ENCODE data around the gene ARHGAP21.

Gene ARHGAP21

GRCh38 chr10:24579448-24579847 lies 144.2 kb downstream of the ARHGAP21 start:
- in situ Hi-C loops (cut with MboI; ENCODE audit: low pct_unique_long_range_greater_than_20kb, low sequenced_read_pairs, unreplicated experiment) = no loop called here

DNA sequence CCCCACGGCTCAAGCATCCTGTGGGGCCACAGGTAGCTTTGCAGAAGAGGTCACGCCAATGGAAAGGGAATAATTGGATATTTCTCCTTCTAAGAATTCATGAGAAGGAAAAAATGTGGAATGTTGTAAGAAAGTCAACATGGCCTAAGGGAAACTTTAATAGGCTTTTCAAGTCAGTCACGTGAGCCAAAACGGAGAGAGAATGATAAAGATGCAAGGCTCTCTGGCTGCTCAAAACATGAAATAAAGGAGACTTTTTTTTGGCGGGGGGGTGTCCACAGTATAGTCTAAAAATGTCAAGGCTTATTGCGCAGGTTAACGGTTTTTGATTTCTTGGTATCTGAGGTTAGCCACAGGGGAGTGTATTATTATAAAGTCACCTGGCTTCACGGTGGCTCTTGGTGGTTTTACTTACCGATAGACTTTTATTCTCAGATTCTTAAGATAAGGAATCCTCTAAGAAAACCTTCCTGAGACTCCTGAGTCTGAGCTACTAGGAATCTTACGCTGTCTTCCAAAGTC lies 148.1 kb downstream of the ARHGAP21 start:
- in situ Hi-C loops (cut with MboI; ENCODE audit: low pct_unique_long_range_greater_than_20kb, low sequenced_read_pairs, unreplicated experiment) = no loop called here
- TF ChIP-seq, protein P1, sequence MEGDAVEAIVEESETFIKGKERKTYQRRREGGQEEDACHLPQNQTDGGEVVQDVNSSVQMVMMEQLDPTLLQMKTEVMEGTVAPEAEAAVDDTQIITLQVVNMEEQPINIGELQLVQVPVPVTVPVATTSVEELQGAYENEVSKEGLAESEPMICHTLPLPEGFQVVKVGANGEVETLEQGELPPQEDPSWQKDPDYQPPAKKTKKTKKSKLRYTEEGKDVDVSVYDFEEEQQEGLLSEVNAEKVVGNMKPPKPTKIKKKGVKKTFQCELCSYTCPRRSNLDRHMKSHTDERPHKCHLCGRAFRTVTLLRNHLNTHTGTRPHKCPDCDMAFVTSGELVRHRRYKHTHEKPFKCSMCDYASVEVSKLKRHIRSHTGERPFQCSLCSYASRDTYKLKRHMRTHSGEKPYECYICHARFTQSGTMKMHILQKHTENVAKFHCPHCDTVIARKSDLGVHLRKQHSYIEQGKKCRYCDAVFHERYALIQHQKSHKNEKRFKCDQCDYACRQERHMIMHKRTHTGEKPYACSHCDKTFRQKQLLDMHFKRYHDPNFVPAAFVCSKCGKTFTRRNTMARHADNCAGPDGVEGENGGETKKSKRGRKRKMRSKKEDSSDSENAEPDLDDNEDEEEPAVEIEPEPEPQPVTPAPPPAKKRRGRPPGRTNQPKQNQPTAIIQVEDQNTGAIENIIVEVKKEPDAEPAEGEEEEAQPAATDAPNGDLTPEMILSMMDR (IDR thresholded peaks at IDR 0.05; ENCODE audit: extremely low read depth, insufficient read depth, missing control alignments) = no peak
- DNase-seq (ENCODE audit: low spot score) = no peak

More at GRCh38 chr10:24579448-24579847, 144.2 kb downstream of the ARHGAP21 start:
- TF ChIP-seq, protein P1 (IDR thresholded peaks at IDR 0.05; ENCODE audit: extremely low read depth, insufficient read depth, missing control alignments) = no peak
- DNase-seq (ENCODE audit: low spot score) = no peak

GRCh38 chr10:24574578-24575155 lies 149.0 kb downstream of the ARHGAP21 start:
- TF ChIP-seq, protein P1 (IDR thresholded peaks at IDR 0.05; ENCODE audit: extremely low read depth, insufficient read depth, missing control alignments) = no peak

GRCh38 chr10:24574161-24574560 lies 149.5 kb downstream of the ARHGAP21 start:
- in situ Hi-C loops (cut with MboI; ENCODE audit: low pct_unique_long_range_greater_than_20kb, low sequenced_read_pairs, unreplicated experiment) = no loop called here
- TF ChIP-seq, protein P1 (IDR thresholded peaks at IDR 0.05; ENCODE audit: extremely low read depth, insufficient read depth, missing control alignments) = no peak
- DNase-seq (ENCODE audit: low spot score) = no peak

More at GRCh38 chr10:24574578-24575155, 149.0 kb downstream of the ARHGAP21 start:
- no peak for DNase-seq (ENCODE audit: low spot score)
- in situ Hi-C loops (cut with MboI; ENCODE audit: low pct_unique_long_range_greater_than_20kb, low sequenced_read_pairs, unreplicated experiment) = no loop called here

GRCh38 chr10:24571870-24572450 lies 151.7 kb downstream of the ARHGAP21 start:
- TF ChIP-seq, protein P1 (IDR thresholded peaks at IDR 0.05; ENCODE audit: extremely low read depth, insufficient read depth, missing control alignments) = no peak
- DNase-seq (ENCODE audit: low spot score) = no peak
- in situ Hi-C loops (cut with MboI; ENCODE audit: low pct_unique_long_range_greater_than_20kb, low sequenced_read_pairs, unreplicated experiment) = no loop called here

DNA sequence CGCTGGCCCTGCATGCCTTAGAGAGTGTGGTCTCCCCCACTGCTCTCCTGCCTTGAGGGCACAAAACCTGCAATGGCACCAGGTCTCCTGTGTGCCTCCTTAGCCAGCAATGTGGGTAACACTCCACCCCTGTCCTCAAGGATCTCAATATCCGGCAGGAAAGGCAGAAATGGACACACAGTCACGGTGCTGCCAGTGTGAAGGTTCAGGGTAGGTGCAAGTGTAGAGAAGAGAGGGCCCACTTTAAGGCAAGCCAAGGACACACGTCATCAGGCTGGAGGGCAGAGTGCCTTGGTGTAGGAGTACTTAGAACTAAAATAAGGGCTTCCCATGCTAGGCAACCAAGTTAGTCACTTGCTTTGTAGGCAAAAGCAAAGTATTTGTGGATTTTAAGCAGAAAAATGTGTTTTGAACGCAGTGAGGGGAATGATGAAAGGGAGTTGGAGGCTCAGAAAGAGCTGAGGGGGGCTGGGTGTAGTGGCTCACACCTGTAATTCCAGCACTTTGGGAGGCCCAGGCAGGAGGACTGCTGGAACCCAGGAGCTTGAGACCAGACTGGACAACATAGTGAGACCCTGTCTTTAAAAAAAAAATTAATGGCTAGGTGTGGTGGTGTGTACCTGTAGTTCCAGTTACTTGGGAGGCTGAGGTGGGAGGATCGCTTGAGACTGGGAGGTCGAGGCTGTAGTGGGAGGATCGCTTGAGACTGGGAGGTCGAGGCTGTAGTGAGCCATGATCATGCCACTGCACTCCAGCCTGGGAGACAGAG lies 152.8 kb downstream of the ARHGAP21 start:
- DNase-seq (ENCODE audit: low spot score) = no peak
- in situ Hi-C loops (cut with MboI; ENCODE audit: low pct_unique_long_range_greater_than_20kb, low sequenced_read_pairs, unreplicated experiment) = no loop called here
- TF ChIP-seq, protein P1 (IDR thresholded peaks at IDR 0.05; ENCODE audit: extremely low read depth, insufficient read depth, missing control alignments) = no peak

Data from GM13977 (cell line).